ENCODE measurements around the gene CLIC5.
A peak's percentile ranks its signal among the peaks of the same experiment; 100 is the strongest.

GRCh38 chr6:45946352-45946751 lies 69.3 kb downstream of the CLIC5 start:
- TF ChIP-seq MAX (IDR thresholded peaks at IDR 0.05) (no peak), REST (IDR thresholded peaks at IDR 0.05; ENCODE audit: low read depth) (no peak), CEBPB (IDR thresholded peaks at IDR 0.05) (no peak), CREB1 (IDR thresholded peaks at IDR 0.05; ENCODE audit: low read depth) (no peak), RAD21 (IDR thresholded peaks at IDR 0.05; ENCODE audit: low read depth) (peak; percentile 18; the same call in 1 of the 2 replicates), TAF1 (IDR thresholded peaks at IDR 0.05; ENCODE audit: low read depth) (no peak), YY1 (IDR thresholded peaks at IDR 0.05; ENCODE audit: low read depth) (no peak), EP300 (IDR thresholded peaks at IDR 0.05; ENCODE audit: borderline replicate concordance) (no peak), TEAD4 (IDR thresholded peaks at IDR 0.05) (no peak), EGR1 (IDR thresholded peaks at IDR 0.05) (no peak), NFIC (IDR thresholded peaks at IDR 0.05) (no peak)
